ENCODE measurements around the gene EHHADH.
"Not testable (repeated sequence)": the region's sequence is repeated elsewhere in the genome, so short reads cannot be mapped to it uniquely, and the experiment has no call there.

EHHADH gene

GRCh38 chr3:185250653-185251052 is 3.2 kb downstream of the EHHADH start:
- no peak for DNase-seq

- no peak for DNase-seq
Observed at GRCh38 chr3:185250247-185250646, 3.6 kb downstream of the EHHADH start.

DNA sequence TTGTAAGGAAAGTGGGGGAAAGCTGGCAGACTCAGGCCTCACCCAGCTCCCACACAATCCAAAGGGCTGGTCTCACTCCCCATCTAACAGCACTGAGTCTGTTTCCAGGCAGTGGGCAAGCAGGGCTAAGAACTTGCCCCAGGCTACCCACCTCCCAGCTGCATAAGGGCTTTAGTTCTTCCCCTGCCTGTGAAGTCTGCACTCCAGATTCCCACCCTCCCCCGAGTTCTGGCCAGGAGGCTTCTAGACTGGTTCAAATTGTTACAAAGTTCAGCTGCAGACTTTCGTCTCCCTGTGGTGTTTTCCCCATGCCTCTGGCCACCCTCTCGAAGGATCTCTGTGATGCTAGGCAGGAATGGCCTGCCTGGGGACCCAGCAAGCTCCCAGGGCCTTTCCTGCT is 11.2 kb downstream of the EHHADH start:
- DNase-seq: no peak

DNA sequence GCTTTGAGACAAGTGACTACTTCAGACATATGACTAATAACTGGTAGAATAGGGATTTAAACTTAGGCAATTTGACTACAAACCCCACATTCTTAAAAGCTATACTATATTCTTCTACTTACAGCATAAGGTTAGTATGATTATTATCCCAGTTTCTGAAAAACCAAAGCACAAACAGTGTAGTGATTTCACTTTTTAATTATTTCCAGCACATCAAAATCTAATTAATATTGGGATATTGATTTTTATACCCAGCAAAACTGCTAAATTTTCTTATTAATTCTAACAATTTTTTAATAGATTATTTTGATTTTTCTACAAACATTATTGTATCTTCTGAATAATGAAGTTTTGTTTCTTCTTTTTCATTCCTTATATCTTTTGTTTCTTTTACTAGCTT is 16.9 kb downstream of the EHHADH start:
- no peak for DNase-seq

- no peak for DNase-seq
Observed at GRCh38 chr3:185233328-185233727, 20.5 kb downstream of the EHHADH start.

DNA sequence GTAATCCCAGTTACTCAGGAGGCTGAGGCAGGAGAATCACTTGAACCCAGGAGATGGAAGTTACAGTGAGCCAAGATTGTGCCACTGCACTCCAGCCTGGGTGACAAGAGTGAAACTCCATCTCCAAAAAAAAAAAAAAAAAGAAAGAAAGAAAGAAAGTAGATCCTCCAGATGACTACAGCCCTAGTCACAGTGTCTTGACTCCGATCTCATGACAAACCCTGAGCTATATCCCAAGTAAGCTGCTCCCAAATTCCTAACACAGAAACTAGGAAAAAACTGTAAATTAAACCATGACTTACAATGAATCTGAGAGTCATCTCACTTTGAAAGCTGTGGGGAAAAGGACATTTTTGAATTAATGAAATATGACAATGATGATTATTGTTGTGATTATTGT is 27.3 kb downstream of the EHHADH start:
- DNase-seq: not testable (repeated sequence)

DNA sequence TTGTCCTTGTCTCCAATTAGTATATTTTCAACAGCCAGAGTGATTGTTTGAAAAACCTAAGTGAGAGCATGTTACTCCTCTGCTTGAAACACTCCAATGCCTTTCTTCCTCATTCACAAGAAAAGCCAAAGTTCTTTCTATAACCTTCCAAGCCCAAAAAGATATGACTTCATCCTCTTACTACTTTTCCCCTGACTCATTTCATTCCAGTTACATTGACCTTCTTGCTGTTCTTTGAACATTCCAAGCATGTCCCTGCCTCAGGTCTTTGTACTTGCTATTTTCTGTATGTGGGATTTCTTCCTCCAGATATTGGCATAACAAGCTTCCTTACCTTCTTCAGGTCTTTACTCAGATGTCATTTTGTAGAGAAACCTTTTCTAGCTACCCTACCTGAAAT is 28.3 kb downstream of the EHHADH start:
- no peak for DNase-seq

DNA sequence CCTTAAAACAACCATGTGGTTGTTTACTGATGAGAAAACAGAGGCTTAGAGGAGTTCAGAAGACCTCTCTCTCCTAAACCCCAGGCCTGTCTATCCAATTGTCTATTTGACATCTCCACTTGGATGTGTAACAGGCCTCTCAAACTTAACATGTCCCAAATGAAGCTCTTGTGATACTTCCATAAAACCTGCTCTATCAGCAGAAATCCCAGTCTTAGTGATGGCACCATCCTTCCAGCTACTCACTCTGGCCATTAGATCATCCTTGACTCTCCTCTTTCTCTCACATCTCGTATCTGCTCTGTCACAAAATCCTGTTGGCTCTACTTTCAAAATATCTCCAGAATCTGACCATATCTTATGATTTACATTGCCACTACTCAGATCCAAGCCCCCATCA is 28.8 kb downstream of the EHHADH start:
- DNase-seq: no peak

DNA sequence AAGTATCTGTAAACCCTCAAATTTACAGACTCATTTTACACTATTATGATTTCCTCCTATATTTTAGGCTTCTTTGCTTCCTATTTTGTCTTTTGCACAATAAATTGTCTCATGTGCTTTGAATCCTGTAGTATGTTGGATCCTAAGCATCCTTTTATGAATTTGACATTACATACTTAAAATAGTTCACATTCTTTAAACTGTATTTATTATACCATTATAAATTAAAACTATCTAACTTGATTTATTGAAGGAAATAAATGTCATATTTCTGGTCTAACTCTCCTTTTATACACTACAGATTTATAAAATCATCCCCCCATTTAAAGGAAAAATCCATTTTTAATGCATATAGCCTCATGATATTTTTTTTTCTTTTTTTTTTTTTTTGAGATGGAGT is 32.6 kb downstream of the EHHADH start:
- no peak for DNase-seq

GRCh38 chr3:185216607-185216958 is 37.3 kb downstream of the EHHADH start:
- DNase-seq: no peak

GRCh38 chr3:185215873-185216606 is 37.8 kb downstream of the EHHADH start:
- no peak for DNase-seq

DNA sequence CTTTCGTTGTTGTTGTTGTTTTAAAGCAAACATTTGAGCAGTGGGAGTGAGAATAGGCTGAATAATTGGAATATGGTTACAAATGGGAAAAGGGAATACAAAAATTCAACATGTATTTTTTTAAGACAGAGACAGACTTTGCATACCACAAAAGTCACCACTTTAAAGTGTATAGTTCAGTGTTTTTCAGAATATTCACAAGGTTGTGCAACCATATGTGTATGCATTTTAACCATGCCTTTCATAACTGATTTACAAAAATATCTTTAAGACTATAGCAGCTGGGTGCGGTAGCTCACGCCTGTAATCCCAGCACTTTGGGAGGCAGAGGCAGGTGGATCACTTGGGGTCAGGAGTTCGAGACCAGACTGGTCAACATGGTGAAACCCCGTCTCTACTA is 41.3 kb downstream of the EHHADH start:
- DNase-seq: no peak

- DNase-seq: no peak
Observed at GRCh38 chr3:185212086-185212485, 41.8 kb downstream of the EHHADH start.

DNA sequence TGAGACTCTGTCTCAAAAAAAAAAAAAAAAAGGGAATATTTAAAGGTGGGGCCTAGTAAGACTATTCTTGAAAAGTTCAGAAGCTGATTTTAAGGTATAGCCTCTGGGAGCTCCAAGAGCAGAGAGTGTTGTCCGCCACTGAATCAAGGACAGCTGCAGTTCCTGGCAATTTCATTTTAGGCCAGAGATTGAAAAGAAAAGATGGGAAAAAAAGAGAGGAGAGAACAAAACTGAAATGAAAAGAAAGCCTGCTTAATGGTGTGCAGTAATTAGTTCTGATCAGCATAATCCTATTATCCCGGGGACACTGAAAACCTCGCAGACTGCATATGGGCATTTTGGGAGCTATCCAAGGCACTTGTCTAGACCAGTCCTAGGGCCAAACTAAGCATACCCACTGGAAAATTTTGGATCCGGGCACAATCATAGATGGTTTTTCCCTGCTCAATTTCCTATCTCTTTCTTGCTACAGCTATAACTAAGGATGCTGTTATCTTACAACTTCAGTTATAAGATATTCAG is 43.2 kb downstream of the EHHADH start:
- DNase-seq: no peak

DNA sequence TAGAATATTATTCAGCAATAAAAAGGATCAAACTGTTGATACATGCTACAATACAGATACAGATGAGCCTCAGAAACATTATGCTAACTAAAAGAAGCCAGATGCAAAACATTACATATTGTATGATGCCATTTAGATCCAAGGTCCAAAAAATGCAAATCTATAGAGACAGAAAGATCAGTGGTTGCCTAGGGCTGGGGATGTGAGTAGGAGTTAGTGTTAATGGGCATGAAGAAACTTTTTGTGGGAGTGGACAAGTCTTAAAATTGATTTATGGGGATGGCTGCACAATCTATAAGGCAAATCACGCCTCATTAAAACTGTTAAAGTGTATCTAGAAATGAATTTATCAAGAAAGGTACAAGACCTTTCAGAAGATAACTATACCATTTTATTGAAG is 45.0 kb downstream of the EHHADH start:
- no peak for DNase-seq

- DNase-seq: no peak
Observed at GRCh38 chr3:185207931-185208746, 45.7 kb downstream of the EHHADH start.

- no peak for DNase-seq
Observed at GRCh38 chr3:185207481-185207880, 46.4 kb downstream of the EHHADH start.

DNA sequence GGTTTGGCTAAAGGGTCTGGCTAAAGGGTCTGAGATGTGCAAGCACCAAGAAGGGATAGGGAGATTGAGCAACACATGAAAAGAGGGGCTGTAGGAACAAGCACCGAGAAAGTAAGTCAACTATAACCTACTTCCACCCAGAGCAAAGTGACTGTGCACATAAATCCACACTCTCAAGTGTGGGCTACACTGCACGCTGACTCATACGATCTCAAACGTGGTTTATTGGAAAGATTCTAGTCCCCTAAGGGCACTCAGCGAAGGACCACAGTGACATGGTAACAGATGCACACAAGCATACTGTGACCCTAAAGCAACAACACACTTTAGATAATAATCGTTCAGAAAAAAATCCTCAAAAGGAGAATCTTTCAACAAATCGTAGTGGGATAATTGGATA is 48.0 kb downstream of the EHHADH start:
- no peak for DNase-seq

DNA sequence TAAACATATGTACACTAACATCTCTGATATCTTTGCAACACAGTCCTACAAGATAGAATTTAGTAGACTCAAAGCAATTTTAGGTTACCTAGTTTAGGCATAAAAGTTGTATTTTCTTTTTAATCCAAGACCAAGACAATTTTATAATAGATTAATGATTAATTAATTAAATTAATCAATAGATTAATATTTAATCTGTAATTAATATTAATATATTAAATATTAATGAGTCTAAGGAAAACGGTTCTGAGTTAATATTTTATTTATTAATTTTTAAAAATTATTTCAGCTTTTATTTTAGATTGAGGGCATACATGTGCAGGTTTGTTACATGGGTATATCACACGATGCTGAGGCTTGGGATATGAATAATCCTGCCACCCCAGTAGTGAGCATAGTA is 49.0 kb downstream of the EHHADH start:
- DNase-seq: no peak

- DNase-seq: no peak
Observed at GRCh38 chr3:185200639-185201038, 53.2 kb downstream of the EHHADH start.

- no peak for DNase-seq
Observed at GRCh38 chr3:185199671-185200070, 54.2 kb downstream of the EHHADH start.

- no peak for DNase-seq
Observed at GRCh38 chr3:185199206-185199605, 54.6 kb downstream of the EHHADH start.

GRCh38 chr3:185197068-185197467 is 56.8 kb downstream of the EHHADH start:
- DNase-seq: no peak

GRCh38 chr3:185195652-185196051 is 58.2 kb downstream of the EHHADH start:
- DNase-seq: no peak
